ENCODE measurements around the gene LYST.
A peak's percentile ranks its signal among the peaks of the same experiment; 100 is the strongest.
"Not testable (repeated sequence)": the region's sequence is repeated elsewhere in the genome, so short reads cannot be mapped to it uniquely, and the experiment has no call there.

Gene LYST, protein sequence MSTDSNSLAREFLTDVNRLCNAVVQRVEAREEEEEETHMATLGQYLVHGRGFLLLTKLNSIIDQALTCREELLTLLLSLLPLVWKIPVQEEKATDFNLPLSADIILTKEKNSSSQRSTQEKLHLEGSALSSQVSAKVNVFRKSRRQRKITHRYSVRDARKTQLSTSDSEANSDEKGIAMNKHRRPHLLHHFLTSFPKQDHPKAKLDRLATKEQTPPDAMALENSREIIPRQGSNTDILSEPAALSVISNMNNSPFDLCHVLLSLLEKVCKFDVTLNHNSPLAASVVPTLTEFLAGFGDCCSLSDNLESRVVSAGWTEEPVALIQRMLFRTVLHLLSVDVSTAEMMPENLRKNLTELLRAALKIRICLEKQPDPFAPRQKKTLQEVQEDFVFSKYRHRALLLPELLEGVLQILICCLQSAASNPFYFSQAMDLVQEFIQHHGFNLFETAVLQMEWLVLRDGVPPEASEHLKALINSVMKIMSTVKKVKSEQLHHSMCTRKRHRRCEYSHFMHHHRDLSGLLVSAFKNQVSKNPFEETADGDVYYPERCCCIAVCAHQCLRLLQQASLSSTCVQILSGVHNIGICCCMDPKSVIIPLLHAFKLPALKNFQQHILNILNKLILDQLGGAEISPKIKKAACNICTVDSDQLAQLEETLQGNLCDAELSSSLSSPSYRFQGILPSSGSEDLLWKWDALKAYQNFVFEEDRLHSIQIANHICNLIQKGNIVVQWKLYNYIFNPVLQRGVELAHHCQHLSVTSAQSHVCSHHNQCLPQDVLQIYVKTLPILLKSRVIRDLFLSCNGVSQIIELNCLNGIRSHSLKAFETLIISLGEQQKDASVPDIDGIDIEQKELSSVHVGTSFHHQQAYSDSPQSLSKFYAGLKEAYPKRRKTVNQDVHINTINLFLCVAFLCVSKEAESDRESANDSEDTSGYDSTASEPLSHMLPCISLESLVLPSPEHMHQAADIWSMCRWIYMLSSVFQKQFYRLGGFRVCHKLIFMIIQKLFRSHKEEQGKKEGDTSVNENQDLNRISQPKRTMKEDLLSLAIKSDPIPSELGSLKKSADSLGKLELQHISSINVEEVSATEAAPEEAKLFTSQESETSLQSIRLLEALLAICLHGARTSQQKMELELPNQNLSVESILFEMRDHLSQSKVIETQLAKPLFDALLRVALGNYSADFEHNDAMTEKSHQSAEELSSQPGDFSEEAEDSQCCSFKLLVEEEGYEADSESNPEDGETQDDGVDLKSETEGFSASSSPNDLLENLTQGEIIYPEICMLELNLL (N-terminal part only)

DNA sequence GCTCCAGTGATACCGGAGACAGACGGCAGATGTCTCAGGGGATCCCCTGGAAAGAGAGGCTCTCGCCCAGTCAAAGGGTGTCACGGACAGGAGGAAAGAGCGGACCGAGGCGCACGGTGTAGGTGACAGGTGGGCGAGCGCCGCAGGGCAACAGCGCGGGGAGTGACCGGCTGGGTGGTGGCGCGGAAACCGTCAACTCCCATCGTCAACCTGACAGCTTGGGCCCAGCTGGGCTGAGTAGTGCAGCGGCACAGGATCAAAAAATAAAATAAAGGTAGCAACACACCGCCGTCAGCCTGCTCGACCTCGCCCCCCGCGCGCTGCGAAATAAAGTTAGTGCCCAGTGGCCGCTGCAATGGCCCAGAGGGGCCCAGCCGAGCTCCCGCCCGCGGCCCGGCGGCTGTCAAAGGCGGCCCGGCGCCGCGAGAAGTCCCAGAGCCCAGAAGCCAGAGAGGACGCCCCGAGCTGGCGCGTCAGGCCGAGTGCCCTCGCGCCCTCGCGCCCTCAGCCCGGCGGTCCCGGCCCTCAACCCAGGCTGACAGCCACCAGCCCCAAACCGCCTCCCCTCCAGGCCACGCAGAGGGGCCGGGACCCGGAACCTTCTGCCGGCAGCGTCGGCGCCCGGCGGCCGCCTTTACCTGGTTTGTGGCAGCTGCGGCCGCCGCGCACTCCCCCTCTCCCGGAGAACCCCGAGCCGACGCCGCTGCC lies at the start of gene LYST:
LYST (minus strand) TSS at position 702 of the 708 bp plus-strand sequence. CDS start 36,489 bp downstream, outside the sequence.
- TF ChIP-seq, protein P1, sequence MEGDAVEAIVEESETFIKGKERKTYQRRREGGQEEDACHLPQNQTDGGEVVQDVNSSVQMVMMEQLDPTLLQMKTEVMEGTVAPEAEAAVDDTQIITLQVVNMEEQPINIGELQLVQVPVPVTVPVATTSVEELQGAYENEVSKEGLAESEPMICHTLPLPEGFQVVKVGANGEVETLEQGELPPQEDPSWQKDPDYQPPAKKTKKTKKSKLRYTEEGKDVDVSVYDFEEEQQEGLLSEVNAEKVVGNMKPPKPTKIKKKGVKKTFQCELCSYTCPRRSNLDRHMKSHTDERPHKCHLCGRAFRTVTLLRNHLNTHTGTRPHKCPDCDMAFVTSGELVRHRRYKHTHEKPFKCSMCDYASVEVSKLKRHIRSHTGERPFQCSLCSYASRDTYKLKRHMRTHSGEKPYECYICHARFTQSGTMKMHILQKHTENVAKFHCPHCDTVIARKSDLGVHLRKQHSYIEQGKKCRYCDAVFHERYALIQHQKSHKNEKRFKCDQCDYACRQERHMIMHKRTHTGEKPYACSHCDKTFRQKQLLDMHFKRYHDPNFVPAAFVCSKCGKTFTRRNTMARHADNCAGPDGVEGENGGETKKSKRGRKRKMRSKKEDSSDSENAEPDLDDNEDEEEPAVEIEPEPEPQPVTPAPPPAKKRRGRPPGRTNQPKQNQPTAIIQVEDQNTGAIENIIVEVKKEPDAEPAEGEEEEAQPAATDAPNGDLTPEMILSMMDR (IDR thresholded peaks at IDR 0.05; ENCODE audit: unreplicated experiment in 3 of 3) = peak in 2 of 3 experiments; percentile 20 to 28
- Mint-ChIP-seq H3K27ac (peak within 1 kb of the TSS; percentile 83 to 97 (median 96)), H3K36me3 (ENCODE audit: low read depth) (no peaks in the 10 kb centered on the region), H3K4me1 (peaks cover 14% of the 10 kb centered on the region), H3K4me3 (peak within 1 kb of the TSS; percentile 96 to 99 (median 99)), H3K27me3 (ENCODE audit: low read depth) (peaks cover 17% of the 10 kb centered on the region), H3K9me3 (no peaks in the 10 kb centered on the region)

DNA sequence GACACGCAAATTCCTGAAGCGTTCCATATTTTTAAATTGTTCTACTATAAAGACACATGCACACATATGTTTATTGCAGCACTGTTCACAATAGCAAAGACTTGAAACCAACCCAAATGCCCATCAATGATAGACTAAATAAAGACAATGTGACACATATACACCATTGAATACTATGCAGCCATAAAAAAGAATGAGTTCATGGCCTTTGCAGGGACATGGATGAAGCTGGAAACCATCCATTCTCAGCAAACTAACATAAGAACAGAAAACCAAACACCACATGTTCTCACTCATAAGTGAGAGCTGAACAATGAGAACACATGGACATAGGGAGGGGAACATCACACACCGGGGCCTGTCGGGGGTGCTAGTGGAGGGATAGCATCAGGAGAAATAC lies 48.8 kb upstream of the LYST start:
- H3K4me3 Mint-ChIP-seq; H3K9me3 Mint-ChIP-seq; H3K27me3 Mint-ChIP-seq (ENCODE audit: low read depth); H3K36me3 Mint-ChIP-seq (ENCODE audit: low read depth): not testable (repeated sequence)
- H3K4me1 Mint-ChIP-seq = peaks cover 41% of the 10 kb centered on the region
- peak overlapping the region in 1 of 3 experiments; percentile 57 for H3K27ac Mint-ChIP-seq

DNA sequence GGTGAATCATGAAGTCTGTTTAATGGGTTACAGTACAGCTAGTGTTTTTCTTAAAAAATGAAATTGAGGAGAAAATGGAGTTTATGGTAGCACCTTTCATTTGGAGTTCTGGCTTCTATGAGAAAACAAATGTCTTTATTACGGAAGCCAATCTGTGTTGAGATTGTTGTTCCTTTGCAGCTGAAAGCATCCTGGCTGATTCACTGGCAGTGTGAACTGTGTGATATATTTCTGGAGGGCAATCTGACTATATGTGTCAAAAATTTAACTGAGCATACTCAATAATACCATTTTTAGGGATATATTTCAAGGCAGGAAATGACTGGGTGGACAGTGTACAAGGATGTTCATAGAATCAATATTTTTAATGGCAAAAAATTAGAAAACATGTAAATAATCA lies 46.6 kb upstream of the LYST start:
- Mint-ChIP-seq H3K4me1 (peaks cover 41% of the 10 kb centered on the region), H3K27ac (no peak overlapping the region), H3K27me3 (ENCODE audit: low read depth) (no peaks in the 10 kb centered on the region), H3K4me3 (no peak overlapping the region), H3K9me3 (no peaks in the 10 kb centered on the region), H3K36me3 (ENCODE audit: low read depth) (no peaks in the 10 kb centered on the region)
- TF ChIP-seq, protein P1 (IDR thresholded peaks at IDR 0.05; ENCODE audit: unreplicated experiment in 3 of 3) = no peak

DNA sequence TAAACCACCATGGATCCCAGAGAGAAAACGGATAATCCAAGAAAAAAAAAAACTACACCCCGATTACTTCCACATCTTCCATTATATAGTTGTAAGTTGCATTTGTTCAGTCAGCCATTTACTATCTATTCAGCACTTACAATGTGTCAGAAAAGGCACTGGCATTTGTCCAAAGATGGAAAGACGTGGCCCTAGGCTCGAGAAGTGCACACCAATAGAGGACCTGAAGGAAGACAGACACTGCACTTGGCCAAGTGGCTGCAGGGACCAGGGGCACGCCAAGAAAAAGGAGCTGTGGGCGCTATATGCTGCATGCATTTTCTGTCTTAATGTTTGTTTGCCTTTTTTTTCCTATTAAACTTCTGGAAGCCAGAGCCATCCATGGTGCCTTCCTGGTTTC lies 45.2 kb upstream of the LYST start:
- Mint-ChIP-seq H3K4me1 (peaks cover 34% of the 10 kb centered on the region), H3K4me3 (no peak overlapping the region), H3K36me3 (ENCODE audit: low read depth) (no peaks in the 10 kb centered on the region), H3K27ac (no peak overlapping the region), H3K27me3 (ENCODE audit: low read depth) (peaks cover 6% of the 10 kb centered on the region), H3K9me3 (no peaks in the 10 kb centered on the region)
- TF ChIP-seq, protein P1 (IDR thresholded peaks at IDR 0.05; ENCODE audit: unreplicated experiment in 3 of 3) = no peak

DNA sequence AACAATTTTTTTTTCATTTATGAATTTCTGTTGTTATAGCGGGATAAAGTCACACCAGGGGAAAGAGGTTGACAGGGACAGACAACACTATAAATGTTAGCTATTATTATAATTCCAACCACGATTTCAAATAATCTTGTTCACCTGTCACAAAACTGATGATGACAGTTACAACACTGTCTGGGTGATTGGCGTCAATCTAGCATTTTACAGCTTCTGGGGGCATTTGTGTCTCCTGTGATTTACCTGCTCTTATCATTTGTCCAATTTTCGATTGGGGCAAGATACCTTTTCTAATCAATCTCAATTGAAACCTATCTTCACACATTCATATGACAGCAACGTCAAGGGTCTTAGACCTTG lies 44.6 kb upstream of the LYST start:
- H3K27ac Mint-ChIP-seq = no peak overlapping the region
- TF ChIP-seq, protein P1 (IDR thresholded peaks at IDR 0.05; ENCODE audit: unreplicated experiment in 3 of 3) = no peak

More for the DNA sequence above, 44.6 kb upstream of the LYST start:
- Mint-ChIP-seq H3K36me3 (ENCODE audit: low read depth) (no peaks in the 10 kb centered on the region), H3K4me1 (peaks cover 37% of the 10 kb centered on the region), H3K4me3 (no peak overlapping the region), H3K27me3 (ENCODE audit: low read depth) (peaks cover 6% of the 10 kb centered on the region), H3K9me3 (no peaks in the 10 kb centered on the region)

Data from nephron (organoid).